ENCODE data around the gene ERN1.
"Not testable (repeated sequence)": the region's sequence is repeated elsewhere in the genome, so short reads cannot be mapped to it uniquely, and the experiment has no call there.

ERN1 gene

GRCh38 chr17:64174686-64175456 is 44.9 kb upstream of the ERN1 start:
- no peak overlapping the region for H3K27ac Mint-ChIP-seq

GRCh38 chr17:64173646-64174045 is 43.7 kb upstream of the ERN1 start:
- DNase-seq, result no peak
- Mint-ChIP-seq H3K4me3 (no peak overlapping the region), H3K27ac (no peak overlapping the region), H3K9me3 (no peaks in the 10 kb centered on the region), H3K27me3 (ENCODE audit: low read depth, poor library complexity) (no peaks in the 10 kb centered on the region), H3K4me1 (peaks cover 21% of the 10 kb centered on the region), H3K36me3 (ENCODE audit: low read depth) (peaks cover 27% of the 10 kb centered on the region)
- TF ChIP-seq CTCF (IDR thresholded peaks at IDR 0.05), result no peak

More at GRCh38 chr17:64174686-64175456, 44.9 kb upstream of the ERN1 start:
- Mint-ChIP-seq H3K36me3 (ENCODE audit: low read depth) (peaks cover 30% of the 10 kb centered on the region), H3K4me1 (peaks cover 23% of the 10 kb centered on the region), H3K9me3 (no peaks in the 10 kb centered on the region), H3K4me3 (no peak overlapping the region), H3K27me3 (ENCODE audit: low read depth, poor library complexity) (no peaks in the 10 kb centered on the region)
- TF ChIP-seq CTCF (IDR thresholded peaks at IDR 0.05), result no peak
- no peak for DNase-seq

DNA sequence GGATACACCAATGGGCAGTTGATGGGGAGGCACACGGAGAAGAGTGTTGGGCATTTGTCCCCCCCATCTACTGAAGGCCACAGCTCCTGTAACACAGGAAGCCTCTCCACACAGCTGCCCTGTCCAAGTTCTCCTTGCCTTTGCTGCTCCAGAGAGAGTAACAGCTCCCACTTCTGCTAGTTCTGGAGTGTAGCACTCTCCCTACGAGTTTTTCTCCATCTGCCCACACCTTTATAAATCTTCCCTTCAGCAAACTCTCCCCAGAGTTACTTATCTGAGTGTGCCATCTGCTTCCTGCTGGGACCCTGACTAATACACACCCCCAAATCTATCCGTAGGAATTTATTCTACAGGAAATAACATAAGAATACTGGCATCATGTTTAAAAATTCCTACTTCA is 42.6 kb upstream of the ERN1 start:
- TF ChIP-seq CTCF (IDR thresholded peaks at IDR 0.05), result no peak
- Mint-ChIP-seq H3K36me3 (ENCODE audit: low read depth) (peaks cover 27% of the 10 kb centered on the region), H3K27ac (no peak overlapping the region), H3K4me3 (no peak overlapping the region), H3K4me1 (peaks cover 18% of the 10 kb centered on the region), H3K27me3 (ENCODE audit: low read depth, poor library complexity) (no peaks in the 10 kb centered on the region), H3K9me3 (no peaks in the 10 kb centered on the region)
- no peak for DNase-seq

DNA sequence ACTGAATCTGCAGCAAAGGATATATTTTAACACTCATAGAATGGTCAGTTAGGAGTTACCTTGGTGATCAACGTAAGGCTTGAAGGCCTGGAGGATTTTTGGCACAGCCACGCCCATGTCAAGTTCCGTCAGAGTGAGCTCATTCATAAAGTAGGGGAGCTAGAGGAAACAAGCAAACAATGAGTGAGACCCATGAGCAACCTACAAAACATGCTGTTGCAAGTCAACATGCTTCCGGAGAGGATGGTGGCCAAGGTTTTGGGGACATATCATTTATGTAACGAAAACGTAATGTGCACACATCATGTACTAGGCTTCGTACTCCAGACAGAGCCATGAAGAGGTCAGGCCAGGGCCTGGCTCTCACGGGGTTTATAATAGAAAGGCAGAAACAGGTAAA is 41.1 kb upstream of the ERN1 start:
- no peak for DNase-seq
- Mint-ChIP-seq H3K9me3 (no peaks in the 10 kb centered on the region), H3K4me1 (peaks cover 16% of the 10 kb centered on the region), H3K36me3 (ENCODE audit: low read depth) (peaks cover 27% of the 10 kb centered on the region), H3K4me3 (no peak overlapping the region), H3K27me3 (ENCODE audit: low read depth, poor library complexity) (no peaks in the 10 kb centered on the region), H3K27ac (no peak overlapping the region)
- no peak for TF ChIP-seq CTCF (IDR thresholded peaks at IDR 0.05)

- Mint-ChIP-seq H3K4me3 (no peak overlapping the region), H3K4me1 (peaks cover 16% of the 10 kb centered on the region), H3K9me3 (no peaks in the 10 kb centered on the region), H3K27ac (no peak overlapping the region), H3K36me3 (ENCODE audit: low read depth) (peaks cover 27% of the 10 kb centered on the region), H3K27me3 (ENCODE audit: low read depth, poor library complexity) (peaks cover 2% of the 10 kb centered on the region)
- TF ChIP-seq CTCF (IDR thresholded peaks at IDR 0.05), result no peak
- no peak for DNase-seq
These were observed 40.3 kb upstream of the ERN1 start for GRCh38 chr17:64170286-64170685.

DNA sequence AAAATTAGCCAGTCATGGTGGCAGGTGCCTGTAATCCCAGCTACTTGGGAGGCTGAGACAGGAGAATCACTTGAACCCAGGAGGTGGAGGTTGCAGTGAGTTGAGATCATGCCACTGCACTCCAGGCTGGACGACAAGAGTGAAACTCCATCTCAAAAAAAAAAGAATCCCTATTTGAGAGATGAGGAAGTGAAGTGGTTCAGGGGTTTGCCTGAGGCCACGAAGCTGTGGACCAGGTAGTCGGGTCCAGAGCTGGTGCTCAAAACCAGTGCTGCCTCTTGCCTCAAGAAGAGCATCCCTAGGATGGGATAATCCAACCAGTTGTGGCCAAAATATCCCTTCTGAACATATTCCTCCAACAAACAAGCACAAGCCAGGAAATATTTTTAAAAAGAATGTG is 37.7 kb upstream of the ERN1 start:
- H3K27ac Mint-ChIP-seq; H3K9me3 Mint-ChIP-seq; H3K27me3 Mint-ChIP-seq (ENCODE audit: low read depth, poor library complexity); DNase-seq; H3K4me3 Mint-ChIP-seq: not testable (repeated sequence)
- Mint-ChIP-seq H3K36me3 (ENCODE audit: low read depth) (peaks cover 26% of the 10 kb centered on the region), H3K4me1 (peaks cover 16% of the 10 kb centered on the region)
